Measurements from ENCODE around the gene PRPH. TPM values are rescaled to one million over a fixed set of nuclear protein-coding genes. Genes with fewer than 3 reads are reported as not detected.
"Not testable (repeated sequence)": the region's sequence is repeated elsewhere in the genome, so short reads cannot be mapped to it uniquely, and the experiment has no call there.

The PRPH gene
- total RNA-seq (9.1 TPM), polyA plus RNA-seq (24.8 TPM)

- DNase-seq (ENCODE audit: extremely low spot score), result no peak
- no peak within 1 kb of the TSS for H3K4me3 ChIP-seq (ENCODE audit: low read depth, low read length)
- 13% methylated on average over 82 of the region's 82 CpGs for WGBS
- H3K4me1 ChIP-seq (ENCODE audit: insufficient read depth), result peaks cover 3% of the 10 kb centered on the region
- no peaks in the 10 kb centered on the region for H3K36me3 ChIP-seq (ENCODE audit: insufficient read depth)
- H3K27ac ChIP-seq (ENCODE audit: low read depth), result no peak within 1 kb of the TSS
These were observed at the start of gene PRPH for GRCh38 chr12:49295082-49295936. PRPH (plus strand) TSS chr12:49295147; CDS start chr12:49295201, 54 bp downstream.

- Histone ChIP-seq H3K27ac (ENCODE audit: low read depth) (no peak overlapping the region), H3K4me3 (ENCODE audit: low read depth, low read length) (no peak overlapping the region), H3K4me1 (ENCODE audit: insufficient read depth) (no peaks in the 10 kb centered on the region), H3K36me3 (ENCODE audit: insufficient read depth) (no peaks in the 10 kb centered on the region)
- WGBS, result 88% methylated on average over 5 of the region's 5 CpGs
- DNase-seq (ENCODE audit: extremely low spot score), result no peak
These were observed 43.6 kb upstream of the PRPH start for GRCh38 chr12:49251357-49251756.

- no peak for DNase-seq (ENCODE audit: extremely low spot score)
- 90% methylated on average over 11 of the region's 11 CpGs for WGBS
- H3K36me3 ChIP-seq (ENCODE audit: insufficient read depth), result no peaks in the 10 kb centered on the region
- H3K4me1 ChIP-seq (ENCODE audit: insufficient read depth), result no peaks in the 10 kb centered on the region
- H3K4me3 ChIP-seq (ENCODE audit: low read depth, low read length), result no peak overlapping the region
- no peak overlapping the region for H3K27ac ChIP-seq (ENCODE audit: low read depth)
These were observed 41.8 kb upstream of the PRPH start for GRCh38 chr12:49253033-49253623.

GRCh38 chr12:49255456-49255855, 39.5 kb upstream of the PRPH start:
- not testable (repeated sequence) for H3K27ac ChIP-seq (ENCODE audit: low read depth); H3K4me1 ChIP-seq (ENCODE audit: insufficient read depth); H3K36me3 ChIP-seq (ENCODE audit: insufficient read depth); H3K4me3 ChIP-seq (ENCODE audit: low read depth, low read length); DNase-seq (ENCODE audit: extremely low spot score)
- 93% methylated on average over 10 of the region's 10 CpGs for WGBS

GRCh38 chr12:49255857-49256637, 38.9 kb upstream of the PRPH start:
- WGBS, result 87% methylated on average over 11 of the region's 11 CpGs
- DNase-seq (ENCODE audit: extremely low spot score), result no peak
- Histone ChIP-seq H3K27ac (ENCODE audit: low read depth) (no peak overlapping the region), H3K4me3 (ENCODE audit: low read depth, low read length) (no peak overlapping the region), H3K36me3 (ENCODE audit: insufficient read depth) (no peaks in the 10 kb centered on the region), H3K4me1 (ENCODE audit: insufficient read depth) (no peaks in the 10 kb centered on the region)

GRCh38 chr12:49257508-49258184, 37.3 kb upstream of the PRPH start:
- H3K36me3 ChIP-seq (ENCODE audit: insufficient read depth); H3K4me1 ChIP-seq (ENCODE audit: insufficient read depth); DNase-seq (ENCODE audit: extremely low spot score); H3K4me3 ChIP-seq (ENCODE audit: low read depth, low read length); H3K27ac ChIP-seq (ENCODE audit: low read depth): not testable (repeated sequence)
- 93% methylated on average over 10 of the region's 10 CpGs for WGBS

- no peak overlapping the region for H3K27ac ChIP-seq (ENCODE audit: low read depth)
- H3K36me3 ChIP-seq (ENCODE audit: insufficient read depth), result no peaks in the 10 kb centered on the region
- 78% methylated on average over 4 of the region's 4 CpGs for WGBS
- no peak overlapping the region for H3K4me3 ChIP-seq (ENCODE audit: low read depth, low read length)
- peaks cover 1% of the 10 kb centered on the region for H3K4me1 ChIP-seq (ENCODE audit: insufficient read depth)
- DNase-seq (ENCODE audit: extremely low spot score), result no peak
These were observed 35.5 kb upstream of the PRPH start for GRCh38 chr12:49259452-49259851.

GRCh38 chr12:49260166-49260565, 34.8 kb upstream of the PRPH start:
- Histone ChIP-seq H3K4me3 (ENCODE audit: low read depth, low read length) (no peak overlapping the region), H3K36me3 (ENCODE audit: insufficient read depth) (no peaks in the 10 kb centered on the region), H3K27ac (ENCODE audit: low read depth) (no peak overlapping the region), H3K4me1 (ENCODE audit: insufficient read depth) (peaks cover 1% of the 10 kb centered on the region)
- WGBS, result 19% methylated on average over 3 of the region's 3 CpGs
- peak; percentile 57 for DNase-seq (ENCODE audit: extremely low spot score)

- DNase-seq (ENCODE audit: extremely low spot score), result no peak
- no peaks in the 10 kb centered on the region for H3K36me3 ChIP-seq (ENCODE audit: insufficient read depth)
- 71% methylated on average over 11 of the region's 11 CpGs for WGBS
- peaks cover 1% of the 10 kb centered on the region for H3K4me1 ChIP-seq (ENCODE audit: insufficient read depth)
- no peak overlapping the region for H3K4me3 ChIP-seq (ENCODE audit: low read depth, low read length)
- no peak overlapping the region for H3K27ac ChIP-seq (ENCODE audit: low read depth)
These were observed 34.2 kb upstream of the PRPH start for GRCh38 chr12:49260571-49261363.

GRCh38 chr12:49261721-49262120, 33.2 kb upstream of the PRPH start:
- Histone ChIP-seq H3K27ac (ENCODE audit: low read depth) (no peak overlapping the region), H3K36me3 (ENCODE audit: insufficient read depth) (no peaks in the 10 kb centered on the region), H3K4me1 (ENCODE audit: insufficient read depth) (peaks cover 1% of the 10 kb centered on the region), H3K4me3 (ENCODE audit: low read depth, low read length) (no peak overlapping the region)
- 83% methylated on average over 2 of the region's 2 CpGs for WGBS
- DNase-seq (ENCODE audit: extremely low spot score), result no peak

GRCh38 chr12:49263400-49263763, 31.6 kb upstream of the PRPH start:
- Histone ChIP-seq H3K36me3 (ENCODE audit: insufficient read depth) (no peaks in the 10 kb centered on the region), H3K4me1 (ENCODE audit: insufficient read depth) (peaks cover 1% of the 10 kb centered on the region), H3K4me3 (ENCODE audit: low read depth, low read length) (no peak overlapping the region), H3K27ac (ENCODE audit: low read depth) (no peak overlapping the region)
- 62% methylated on average over 5 of the region's 5 CpGs for WGBS
- DNase-seq (ENCODE audit: extremely low spot score), result no peak

- H3K4me1 ChIP-seq (ENCODE audit: insufficient read depth), result peaks cover 1% of the 10 kb centered on the region
- H3K36me3 ChIP-seq (ENCODE audit: insufficient read depth), result no peaks in the 10 kb centered on the region
- 1% methylated on average over 35 of the region's 35 CpGs for WGBS
- H3K27ac ChIP-seq (ENCODE audit: low read depth), result peak overlapping the region; percentile 68
- peak overlapping the region; percentile 64 for H3K4me3 ChIP-seq (ENCODE audit: low read depth, low read length)
- DNase-seq (ENCODE audit: extremely low spot score), result no peak
These were observed 30.5 kb upstream of the PRPH start for GRCh38 chr12:49264466-49264872.
